ENCODE measurements around the gene PIGK.

DNA sequence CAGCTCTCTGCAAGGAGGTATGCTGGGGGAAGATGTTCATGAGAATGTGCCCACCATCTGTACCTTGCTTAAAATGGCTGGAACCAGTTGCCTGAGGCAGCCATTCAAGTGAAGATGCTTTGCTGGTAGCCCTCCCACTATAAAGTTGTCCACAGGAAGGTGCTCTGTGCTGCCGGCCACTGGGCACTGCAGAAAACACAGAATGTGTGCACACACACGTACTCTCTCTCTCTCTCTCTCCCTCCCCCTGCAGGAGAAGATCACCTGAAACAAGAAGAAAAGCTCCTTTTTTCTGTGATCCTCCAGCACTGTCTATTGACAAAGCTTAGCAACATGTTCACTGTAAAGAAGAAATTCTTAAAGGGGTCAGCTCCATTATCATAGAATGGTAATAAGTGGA, 134.8 kb downstream of the PIGK start:
- TF ChIP-seq, protein P1, sequence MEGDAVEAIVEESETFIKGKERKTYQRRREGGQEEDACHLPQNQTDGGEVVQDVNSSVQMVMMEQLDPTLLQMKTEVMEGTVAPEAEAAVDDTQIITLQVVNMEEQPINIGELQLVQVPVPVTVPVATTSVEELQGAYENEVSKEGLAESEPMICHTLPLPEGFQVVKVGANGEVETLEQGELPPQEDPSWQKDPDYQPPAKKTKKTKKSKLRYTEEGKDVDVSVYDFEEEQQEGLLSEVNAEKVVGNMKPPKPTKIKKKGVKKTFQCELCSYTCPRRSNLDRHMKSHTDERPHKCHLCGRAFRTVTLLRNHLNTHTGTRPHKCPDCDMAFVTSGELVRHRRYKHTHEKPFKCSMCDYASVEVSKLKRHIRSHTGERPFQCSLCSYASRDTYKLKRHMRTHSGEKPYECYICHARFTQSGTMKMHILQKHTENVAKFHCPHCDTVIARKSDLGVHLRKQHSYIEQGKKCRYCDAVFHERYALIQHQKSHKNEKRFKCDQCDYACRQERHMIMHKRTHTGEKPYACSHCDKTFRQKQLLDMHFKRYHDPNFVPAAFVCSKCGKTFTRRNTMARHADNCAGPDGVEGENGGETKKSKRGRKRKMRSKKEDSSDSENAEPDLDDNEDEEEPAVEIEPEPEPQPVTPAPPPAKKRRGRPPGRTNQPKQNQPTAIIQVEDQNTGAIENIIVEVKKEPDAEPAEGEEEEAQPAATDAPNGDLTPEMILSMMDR (IDR thresholded peaks at IDR 0.05; ENCODE audit: low read depth, low read length) = no peak
- no peak for TF ChIP-seq EZH2phosphoT487 (IDR thresholded peaks at IDR 0.05; ENCODE audit: low read depth)
